Astrocyte (in vitro differentiated cells and primary cell): Measurements from ENCODE around the gene S100A3. TPM values are rescaled to one million over a fixed set of nuclear protein-coding genes. Genes with fewer than 3 reads are reported as not detected.
"Not testable (repeated sequence)": the region's sequence is repeated elsewhere in the genome, so short reads cannot be mapped to it uniquely, and the experiment has no call there.

Source experiments
- DNase-seq: peaks from one replicate; pipeline ENCODE4 v3.0.0-alpha.2; 2010; ENCODE audit warnings: low read depth
- FAIRE-seq: peaks from 2 replicates; lab custom pipeline; 2011; peaks lifted over from hg19 to GRCh38; lab: Jason Lieb, UNC
- H2AFZ ChIP-seq: 2 replicates; pipeline ENCODE4 v1.6.0; 2012; ENCODE audit warnings: low read depth, low read length, inconsistent platforms
- H3K27ac ChIP-seq: 2 replicates; pipeline ENCODE4 v1.5.1; 2011; ENCODE audit warnings: low read depth, low read length, inconsistent platforms
- H3K27me3 ChIP-seq: 2 replicates; pipeline ENCODE4 v1.6.0; 2011; ENCODE audit warnings: low read length, inconsistent platforms; ENCODE audit not compliant: insufficient read depth
- H3K36me3 ChIP-seq: 2 replicates; pipeline ENCODE4 v1.5.1; 2011; ENCODE audit warnings: low read length, inconsistent platforms; ENCODE audit not compliant: insufficient read depth
- H3K4me1 ChIP-seq: 2 replicates; pipeline ENCODE4 v1.5.1; 2011; ENCODE audit warnings: low read length, inconsistent platforms; ENCODE audit not compliant: insufficient read depth
- H3K4me2 ChIP-seq: 2 replicates; pipeline ENCODE4 v1.6.0; 2012; ENCODE audit warnings: low read length, inconsistent platforms
- H3K4me3 ChIP-seq: 2 replicates; pipeline ENCODE4 v1.5.1; 2011; ENCODE audit warnings: low read depth, mild to moderate bottlenecking, low read length, inconsistent platforms; ENCODE audit not compliant: insufficient read depth
- H3K79me2 ChIP-seq: 2 replicates; pipeline ENCODE4 v1.6.0; 2012; ENCODE audit warnings: mild to moderate bottlenecking, low read length, inconsistent platforms; ENCODE audit not compliant: insufficient read depth
- H3K9ac ChIP-seq: 2 replicates; pipeline ENCODE4 v1.6.0; 2012; ENCODE audit warnings: mild to moderate bottlenecking, low read length, inconsistent platforms
- H3K9me3 ChIP-seq: 2 replicates; pipeline ENCODE4 v1.5.1; 2012; ENCODE audit warnings: low read depth, mild to moderate bottlenecking, low read length, inconsistent platforms; ENCODE audit not compliant: insufficient read depth
- H4K20me1 ChIP-seq: 2 replicates; pipeline ENCODE4 v1.6.0; 2012; ENCODE audit warnings: low read length, inconsistent platforms; ENCODE audit not compliant: insufficient read depth
- H3K27ac Mint-ChIP-seq: one replicate; pipeline ENCODE4 v1.8.0; 2021; ENCODE audit warnings: mild to moderate bottlenecking, mixed read lengths; ENCODE audit not compliant: unreplicated experiment
- H3K27me3 Mint-ChIP-seq: one replicate; pipeline ENCODE4 v1.8.0; 2021; ENCODE audit warnings: low read depth, mixed read lengths; ENCODE audit not compliant: unreplicated experiment
- H3K36me3 Mint-ChIP-seq: one replicate; pipeline ENCODE4 v1.8.0; 2021; ENCODE audit warnings: low read depth, mixed read lengths; ENCODE audit not compliant: unreplicated experiment
- H3K4me1 Mint-ChIP-seq: one replicate; pipeline ENCODE4 v1.8.0; 2021; ENCODE audit warnings: low read depth, mixed read lengths; ENCODE audit not compliant: unreplicated experiment
- H3K4me3 Mint-ChIP-seq: one replicate; pipeline ENCODE4 v1.8.0; 2021; ENCODE audit warnings: mild to moderate bottlenecking, moderate library complexity, mixed read lengths; ENCODE audit not compliant: unreplicated experiment
- H3K9me3 Mint-ChIP-seq: one replicate; pipeline ENCODE4 v1.8.0; 2021; ENCODE audit warnings: mild to moderate bottlenecking, mixed read lengths; ENCODE audit not compliant: unreplicated experiment
- EZH2 ChIP-seq: IDR thresholded peaks from 2 replicates; pipeline ENCODE4 v1.6.1; 2012; ENCODE audit warnings: mild to moderate bottlenecking, low read length, inconsistent platforms; ENCODE audit not compliant: insufficient read depth
- total RNA-seq: library from RNA; stranded (reverse); gene quantifications from 2 replicates; pipeline ENCODE4 v1.2.1, GENCODE V29; 2021
- TF ChIP-seq, protein P1 (sequence below): IDR thresholded peaks from 2 replicates; pipeline ENCODE4 v1.5.1; 2011; ENCODE audit warnings: low read depth, mild to moderate bottlenecking, inconsistent platforms, low read length, moderate library complexity; ENCODE audit not compliant: insufficient read depth

The S100A3 gene
- total RNA-seq, 1 donor from 2014 or later = 14.6 TPM

DNA sequence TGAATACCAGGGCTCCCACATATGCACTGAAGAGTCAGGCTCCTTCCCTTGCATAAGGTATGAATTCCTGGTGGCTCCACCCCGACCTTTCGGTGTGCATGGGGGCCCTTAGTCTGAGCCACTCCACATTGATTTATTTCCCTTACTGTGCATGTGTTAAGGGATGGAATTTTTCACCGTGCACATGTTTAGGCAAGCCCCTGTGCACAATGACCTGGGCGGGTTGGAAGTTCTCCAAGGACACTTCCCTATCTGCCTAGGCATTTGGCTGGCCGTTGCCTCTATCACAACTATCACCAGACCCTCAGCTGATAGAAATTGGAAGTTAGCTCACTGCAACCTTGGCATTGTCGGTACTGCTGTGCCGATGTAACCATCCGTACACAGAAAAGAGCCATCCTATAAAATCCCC lies 22.9 kb downstream of the S100A3 start:
- Histone ChIP-seq H4K20me1 (no peaks in the 10 kb centered on the region), H3K27me3 (no peaks in the 10 kb centered on the region), H3K9ac (no peak overlapping the region), H3K27ac (no peak overlapping the region), H3K4me1 (no peaks in the 10 kb centered on the region), H3K4me3 (no peak overlapping the region), H2AFZ (no peak overlapping the region), H3K36me3 (no peaks in the 10 kb centered on the region), H3K4me2 (no peak overlapping the region), H3K9me3 (no peaks in the 10 kb centered on the region), H3K79me2 (no peaks in the 10 kb centered on the region)
- no peak overlapping the region for H3K4me3 Mint-ChIP-seq
- FAIRE-seq (no peak), DNase-seq (no peak)
- H3K36me3 Mint-ChIP-seq = no peaks in the 10 kb centered on the region
- H3K27ac Mint-ChIP-seq = no peak overlapping the region
- H3K27me3 Mint-ChIP-seq = no peaks in the 10 kb centered on the region
- TF ChIP-seq, protein P1, sequence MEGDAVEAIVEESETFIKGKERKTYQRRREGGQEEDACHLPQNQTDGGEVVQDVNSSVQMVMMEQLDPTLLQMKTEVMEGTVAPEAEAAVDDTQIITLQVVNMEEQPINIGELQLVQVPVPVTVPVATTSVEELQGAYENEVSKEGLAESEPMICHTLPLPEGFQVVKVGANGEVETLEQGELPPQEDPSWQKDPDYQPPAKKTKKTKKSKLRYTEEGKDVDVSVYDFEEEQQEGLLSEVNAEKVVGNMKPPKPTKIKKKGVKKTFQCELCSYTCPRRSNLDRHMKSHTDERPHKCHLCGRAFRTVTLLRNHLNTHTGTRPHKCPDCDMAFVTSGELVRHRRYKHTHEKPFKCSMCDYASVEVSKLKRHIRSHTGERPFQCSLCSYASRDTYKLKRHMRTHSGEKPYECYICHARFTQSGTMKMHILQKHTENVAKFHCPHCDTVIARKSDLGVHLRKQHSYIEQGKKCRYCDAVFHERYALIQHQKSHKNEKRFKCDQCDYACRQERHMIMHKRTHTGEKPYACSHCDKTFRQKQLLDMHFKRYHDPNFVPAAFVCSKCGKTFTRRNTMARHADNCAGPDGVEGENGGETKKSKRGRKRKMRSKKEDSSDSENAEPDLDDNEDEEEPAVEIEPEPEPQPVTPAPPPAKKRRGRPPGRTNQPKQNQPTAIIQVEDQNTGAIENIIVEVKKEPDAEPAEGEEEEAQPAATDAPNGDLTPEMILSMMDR = no peak
- TF ChIP-seq EZH2 = no peak
- no peaks in the 10 kb centered on the region for H3K9me3 Mint-ChIP-seq
- peaks cover 14% of the 10 kb centered on the region for H3K4me1 Mint-ChIP-seq

DNA sequence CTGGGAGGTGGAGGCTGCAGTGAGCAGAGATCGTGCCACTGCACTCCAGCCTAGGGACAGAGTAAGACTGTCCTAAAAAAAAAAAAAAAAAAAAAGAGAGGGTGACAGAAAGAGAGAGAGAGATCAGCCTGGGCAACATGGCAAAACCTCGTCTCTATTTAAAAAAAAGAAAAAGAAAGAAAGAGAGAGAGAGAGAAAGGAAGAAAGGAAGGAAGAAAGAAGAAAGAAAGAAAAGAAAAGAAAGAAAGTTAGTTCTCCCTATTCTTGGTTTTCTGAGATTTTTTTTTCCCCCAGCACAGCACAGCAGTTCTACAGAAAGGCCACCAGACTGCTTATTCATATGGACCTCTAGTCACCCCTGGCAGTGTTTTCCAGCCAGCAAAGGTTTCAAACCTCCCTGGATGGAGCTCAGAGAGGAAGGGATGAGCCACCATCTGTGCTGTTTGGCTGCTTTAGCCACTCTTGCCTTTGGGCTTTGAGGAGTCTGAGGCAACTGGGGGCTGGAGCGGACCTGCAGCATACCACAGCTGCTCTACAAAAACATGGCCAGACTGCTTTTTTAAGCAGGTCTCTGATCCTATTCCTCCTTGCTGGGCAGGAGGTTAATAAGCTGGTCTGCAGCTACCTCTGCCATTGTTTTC lies 23.9 kb downstream of the S100A3 start:
- H3K9ac ChIP-seq = no peak overlapping the region
- no peaks in the 10 kb centered on the region for H3K36me3 Mint-ChIP-seq
- peaks cover 14% of the 10 kb centered on the region for H3K4me1 Mint-ChIP-seq
- no peaks in the 10 kb centered on the region for H3K9me3 ChIP-seq
- H4K20me1 ChIP-seq = no peaks in the 10 kb centered on the region
- no peak overlapping the region for H3K4me3 ChIP-seq
- H3K79me2 ChIP-seq = no peaks in the 10 kb centered on the region
- no peaks in the 10 kb centered on the region for H3K27me3 Mint-ChIP-seq
- H3K36me3 ChIP-seq = no peaks in the 10 kb centered on the region
- no peaks in the 10 kb centered on the region for H3K9me3 Mint-ChIP-seq
- no peak overlapping the region for H3K4me3 Mint-ChIP-seq
- FAIRE-seq (no peak), DNase-seq (no peak)
- H3K27me3 ChIP-seq = no peaks in the 10 kb centered on the region
- no peak overlapping the region for H2AFZ ChIP-seq
- no peaks in the 10 kb centered on the region for H3K4me1 ChIP-seq
- TF ChIP-seq, protein P1 = no peak
- TF ChIP-seq EZH2 = no peak
- H3K27ac ChIP-seq = no peak overlapping the region
- no peak overlapping the region for H3K4me2 ChIP-seq
- H3K27ac Mint-ChIP-seq = no peak overlapping the region

DNA sequence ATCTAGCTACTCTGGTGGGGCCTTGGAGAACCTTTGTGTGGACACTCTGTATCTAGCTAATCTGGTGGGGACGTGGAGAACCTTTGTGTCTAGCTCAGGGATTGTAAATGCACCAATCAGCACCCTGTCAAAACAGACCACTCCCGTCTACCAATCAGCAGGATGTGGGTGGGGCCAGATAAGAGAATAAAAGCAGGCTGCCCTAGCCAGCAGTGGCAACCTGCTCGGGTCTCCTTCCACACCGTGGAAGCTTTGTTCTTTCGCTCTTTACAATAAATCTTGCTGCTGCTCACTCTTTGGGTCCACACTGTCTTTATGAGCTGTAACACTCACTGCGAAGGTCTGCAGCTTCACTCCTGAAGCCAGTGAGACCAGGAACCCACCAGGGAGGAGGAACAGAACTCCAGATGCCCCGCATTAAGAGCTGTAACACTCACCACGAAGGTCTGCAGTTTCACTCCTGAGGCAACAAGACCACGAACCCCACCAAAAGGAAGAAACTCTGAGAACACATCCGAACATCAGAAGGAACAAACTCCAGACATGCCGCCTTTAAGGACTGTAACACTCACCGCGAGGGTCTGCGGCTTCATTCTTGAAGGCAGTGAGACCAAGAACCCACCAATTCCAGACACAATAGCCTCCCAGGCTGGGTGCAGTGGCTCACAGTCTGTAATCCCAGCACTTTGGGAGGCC lies 26.6 kb downstream of the S100A3 start:
- H3K79me2 ChIP-seq, H3K9me3 Mint-ChIP-seq, H3K4me2 ChIP-seq, H4K20me1 ChIP-seq, H3K4me3 Mint-ChIP-seq, H3K4me3 ChIP-seq, H3K9ac ChIP-seq, H3K27me3 Mint-ChIP-seq, H3K36me3 Mint-ChIP-seq, H3K27me3 ChIP-seq, FAIRE-seq, H3K27ac ChIP-seq, H3K4me1 ChIP-seq, H3K27ac Mint-ChIP-seq, H3K9me3 ChIP-seq, H2AFZ ChIP-seq, DNase-seq, H3K36me3 ChIP-seq: not testable (repeated sequence)
- peaks cover 19% of the 10 kb centered on the region for H3K4me1 Mint-ChIP-seq

DNA sequence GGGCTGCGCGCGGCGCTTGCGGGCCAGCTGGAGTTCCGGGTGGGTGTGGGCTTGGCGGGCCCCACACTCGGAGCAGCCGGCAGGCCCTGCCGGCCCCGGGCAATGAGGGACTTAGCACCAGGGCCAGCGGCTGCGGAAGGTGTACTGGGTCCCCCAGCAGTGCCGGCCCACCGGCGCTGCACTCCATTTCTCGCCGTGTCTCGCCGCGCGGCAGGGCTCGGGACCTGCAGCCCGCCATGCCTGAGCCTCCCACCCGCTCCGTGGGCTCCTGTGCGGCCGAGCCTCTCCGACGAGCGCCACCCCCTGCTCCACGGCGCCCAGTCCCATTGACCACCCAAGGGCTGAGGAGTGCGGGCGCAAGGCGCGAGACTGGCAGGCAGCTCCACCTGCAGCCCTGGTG lies 27.2 kb downstream of the S100A3 start:
- H3K4me1 Mint-ChIP-seq = peaks cover 15% of the 10 kb centered on the region
- not testable (repeated sequence) for DNase-seq, H4K20me1 ChIP-seq, H3K4me1 ChIP-seq, H3K27me3 ChIP-seq, H3K4me3 Mint-ChIP-seq, H3K36me3 ChIP-seq, H3K27ac ChIP-seq, H3K9me3 ChIP-seq, FAIRE-seq, H3K9me3 Mint-ChIP-seq, H3K36me3 Mint-ChIP-seq, H3K27ac Mint-ChIP-seq, H3K4me3 ChIP-seq, H3K27me3 Mint-ChIP-seq, H3K79me2 ChIP-seq, H2AFZ ChIP-seq, H3K9ac ChIP-seq, H3K4me2 ChIP-seq
